GM23338 (cell line): Measurements from ENCODE around the gene PRKCH. TPM values are rescaled to one million over a fixed set of nuclear protein-coding genes. Genes with fewer than 3 reads are reported as not detected.

Experiments used
- JUNB ChIP-seq: IDR thresholded peaks from one replicate; pipeline ENCODE4 v1.6.1; 2016; ENCODE audit warnings: antibody characterized with exemption; ENCODE audit not compliant: unreplicated experiment
- NANOG ChIP-seq: IDR thresholded peaks from 2 replicates; pipeline ENCODE4 v1.6.1; 2016; ENCODE audit warnings: antibody characterized with exemption, borderline replicate concordance
- polyA plus RNA-seq: library from polyadenylated mRNA; unstranded; fragments of >200 nt; fragmentation: Nextera tagmentation; extraction: Ambion mirVana; gene quantifications from 2 replicates; pipeline ENCODE4 v1.2.1, GENCODE V29; 2016
- total RNA-seq: library from RNA; depleted of rRNA; stranded (reverse); fragments of >200 nt; shearing (Covaris generic); gene quantifications from 2 replicates; pipeline ENCODE4 v1.2.3, GENCODE V29; 2014
- TF ChIP-seq, protein P1 (sequence below): fragments of 250-450 bp; sonication (Bioruptor Pico); IDR thresholded peaks from 2 replicates; pipeline ENCODE4 v1.5.0; 2020; ENCODE audit warnings: mild to moderate bottlenecking, moderate library complexity
- TF ChIP-seq, protein P2 (sequence below), 2 experiments: fragments of 200-600 bp in 1 of 2; sonication (generic) in 1 of 2; conservative IDR thresholded peaks; 2 replicates each; pipeline versions ENCODE4 v1.5.1 to v1.6.1; 2016 to 2017; ENCODE audit warnings: antibody characterized with exemption in 2 of 2, low read depth in 2 of 2, mild to moderate bottlenecking in 2 of 2, moderate library complexity in 1 of 2
- TF ChIP-seq, protein P3 (sequence below): IDR thresholded peaks from 2 replicates; pipeline ENCODE4 v1.6.1; 2016; ENCODE audit warnings: antibody characterized with exemption
- TF ChIP-seq, protein P4 (sequence below): IDR thresholded peaks from one replicate; pipeline ENCODE4 v1.6.1; 2018; ENCODE audit warnings: antibody characterized with exemption; ENCODE audit not compliant: unreplicated experiment

Gene PRKCH
- total and polyA plus RNA-seq, 2 experiments from 2014 or later = 5.4 to 10.1 TPM

DNA sequence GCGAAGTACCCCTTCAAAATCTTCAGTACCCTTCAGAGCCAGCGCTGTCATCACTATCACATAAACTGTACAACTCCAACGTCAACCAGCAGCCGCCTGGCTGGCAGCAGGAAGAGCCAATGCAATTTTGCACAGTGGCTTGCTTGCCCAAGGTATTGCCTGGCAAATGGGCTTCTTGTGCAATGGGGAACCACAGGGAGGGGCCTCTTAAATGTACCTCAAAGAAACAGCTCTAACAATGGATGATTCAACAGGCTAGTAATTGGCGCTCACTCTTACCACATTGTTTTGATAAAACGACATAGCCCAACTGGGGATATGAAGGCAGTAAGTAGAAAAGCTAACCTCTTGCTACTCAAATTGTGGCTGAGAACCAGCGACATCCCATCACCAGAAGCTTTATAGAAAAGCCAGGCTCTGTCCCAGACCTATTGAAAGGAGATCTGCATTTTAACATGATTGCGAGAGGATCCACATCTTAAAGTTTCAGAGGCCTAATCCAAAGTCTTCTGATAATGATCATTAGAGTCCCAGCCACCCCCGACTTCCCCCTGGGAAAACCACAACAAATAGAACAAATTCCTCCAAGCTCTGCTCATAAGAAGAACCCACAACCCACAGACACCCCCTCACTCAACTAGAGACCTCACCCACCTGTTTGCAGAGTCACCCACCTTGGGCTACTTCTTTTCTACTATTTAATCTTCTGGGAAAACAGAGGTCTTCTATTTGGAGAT lies 248.6 kb downstream of the PRKCH start (continued):
- TF ChIP-seq, protein P1, sequence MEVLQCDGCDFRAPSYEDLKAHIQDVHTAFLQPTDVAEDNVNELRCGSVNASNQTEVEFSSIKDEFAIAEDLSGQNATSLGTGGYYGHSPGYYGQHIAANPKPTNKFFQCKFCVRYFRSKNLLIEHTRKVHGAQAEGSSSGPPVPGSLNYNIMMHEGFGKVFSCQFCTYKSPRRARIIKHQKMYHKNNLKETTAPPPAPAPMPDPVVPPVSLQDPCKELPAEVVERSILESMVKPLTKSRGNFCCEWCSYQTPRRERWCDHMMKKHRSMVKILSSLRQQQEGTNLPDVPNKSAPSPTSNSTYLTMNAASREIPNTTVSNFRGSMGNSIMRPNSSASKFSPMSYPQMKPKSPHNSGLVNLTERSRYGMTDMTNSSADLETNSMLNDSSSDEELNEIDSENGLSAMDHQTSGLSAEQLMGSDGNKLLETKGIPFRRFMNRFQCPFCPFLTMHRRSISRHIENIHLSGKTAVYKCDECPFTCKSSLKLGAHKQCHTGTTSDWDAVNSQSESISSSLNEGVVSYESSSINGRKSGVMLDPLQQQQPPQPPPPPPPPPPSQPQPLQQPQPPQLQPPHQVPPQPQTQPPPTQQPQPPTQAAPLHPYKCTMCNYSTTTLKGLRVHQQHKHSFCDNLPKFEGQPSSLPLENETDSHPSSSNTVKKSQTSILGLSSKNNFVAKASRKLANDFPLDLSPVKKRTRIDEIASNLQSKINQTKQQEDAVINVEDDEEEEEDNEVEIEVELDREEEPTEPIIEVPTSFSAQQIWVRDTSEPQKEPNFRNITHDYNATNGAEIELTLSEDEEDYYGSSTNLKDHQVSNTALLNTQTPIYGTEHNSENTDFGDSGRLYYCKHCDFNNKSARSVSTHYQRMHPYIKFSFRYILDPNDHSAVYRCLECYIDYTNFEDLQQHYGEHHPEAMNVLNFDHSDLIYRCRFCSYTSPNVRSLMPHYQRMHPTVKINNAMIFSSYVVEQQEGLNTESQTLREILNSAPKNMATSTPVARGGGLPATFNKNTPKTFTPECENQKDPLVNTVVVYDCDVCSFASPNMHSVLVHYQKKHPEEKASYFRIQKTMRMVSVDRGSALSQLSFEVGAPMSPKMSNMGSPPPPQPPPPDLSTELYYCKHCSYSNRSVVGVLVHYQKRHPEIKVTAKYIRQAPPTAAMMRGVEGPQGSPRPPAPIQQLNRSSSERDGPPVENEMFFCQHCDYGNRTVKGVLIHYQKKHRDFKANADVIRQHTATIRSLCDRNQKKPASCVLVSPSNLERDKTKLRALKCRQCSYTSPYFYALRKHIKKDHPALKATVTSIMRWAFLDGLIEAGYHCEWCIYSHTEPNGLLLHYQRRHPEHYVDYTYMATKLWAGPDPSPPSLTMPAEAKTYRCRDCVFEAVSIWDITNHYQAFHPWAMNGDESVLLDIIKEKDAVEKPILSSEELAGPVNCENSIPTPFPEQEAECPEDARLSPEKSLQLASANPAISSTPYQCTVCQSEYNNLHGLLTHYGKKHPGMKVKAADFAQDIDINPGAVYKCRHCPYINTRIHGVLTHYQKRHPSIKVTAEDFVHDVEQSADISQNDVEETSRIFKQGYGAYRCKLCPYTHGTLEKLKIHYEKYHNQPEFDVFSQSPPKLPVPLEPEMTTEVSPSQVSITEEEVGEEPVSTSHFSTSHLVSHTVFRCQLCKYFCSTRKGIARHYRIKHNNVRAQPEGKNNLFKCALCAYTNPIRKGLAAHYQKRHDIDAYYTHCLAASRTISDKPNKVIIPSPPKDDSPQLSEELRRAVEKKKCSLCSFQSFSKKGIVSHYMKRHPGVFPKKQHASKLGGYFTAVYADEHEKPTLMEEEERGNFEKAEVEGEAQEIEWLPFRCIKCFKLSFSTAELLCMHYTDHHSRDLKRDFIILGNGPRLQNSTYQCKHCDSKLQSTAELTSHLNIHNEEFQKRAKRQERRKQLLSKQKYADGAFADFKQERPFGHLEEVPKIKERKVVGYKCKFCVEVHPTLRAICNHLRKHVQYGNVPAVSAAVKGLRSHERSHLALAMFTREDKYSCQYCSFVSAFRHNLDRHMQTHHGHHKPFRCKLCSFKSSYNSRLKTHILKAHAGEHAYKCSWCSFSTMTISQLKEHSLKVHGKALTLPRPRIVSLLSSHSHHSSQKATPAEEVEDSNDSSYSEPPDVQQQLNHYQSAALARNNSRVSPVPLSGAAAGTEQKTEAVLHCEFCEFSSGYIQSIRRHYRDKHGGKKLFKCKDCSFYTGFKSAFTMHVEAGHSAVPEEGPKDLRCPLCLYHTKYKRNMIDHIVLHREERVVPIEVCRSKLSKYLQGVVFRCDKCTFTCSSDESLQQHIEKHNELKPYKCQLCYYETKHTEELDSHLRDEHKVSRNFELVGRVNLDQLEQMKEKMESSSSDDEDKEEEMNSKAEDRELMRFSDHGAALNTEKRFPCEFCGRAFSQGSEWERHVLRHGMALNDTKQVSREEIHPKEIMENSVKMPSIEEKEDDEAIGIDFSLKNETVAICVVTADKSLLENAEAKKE = no peak
- TF ChIP-seq, protein P2, sequence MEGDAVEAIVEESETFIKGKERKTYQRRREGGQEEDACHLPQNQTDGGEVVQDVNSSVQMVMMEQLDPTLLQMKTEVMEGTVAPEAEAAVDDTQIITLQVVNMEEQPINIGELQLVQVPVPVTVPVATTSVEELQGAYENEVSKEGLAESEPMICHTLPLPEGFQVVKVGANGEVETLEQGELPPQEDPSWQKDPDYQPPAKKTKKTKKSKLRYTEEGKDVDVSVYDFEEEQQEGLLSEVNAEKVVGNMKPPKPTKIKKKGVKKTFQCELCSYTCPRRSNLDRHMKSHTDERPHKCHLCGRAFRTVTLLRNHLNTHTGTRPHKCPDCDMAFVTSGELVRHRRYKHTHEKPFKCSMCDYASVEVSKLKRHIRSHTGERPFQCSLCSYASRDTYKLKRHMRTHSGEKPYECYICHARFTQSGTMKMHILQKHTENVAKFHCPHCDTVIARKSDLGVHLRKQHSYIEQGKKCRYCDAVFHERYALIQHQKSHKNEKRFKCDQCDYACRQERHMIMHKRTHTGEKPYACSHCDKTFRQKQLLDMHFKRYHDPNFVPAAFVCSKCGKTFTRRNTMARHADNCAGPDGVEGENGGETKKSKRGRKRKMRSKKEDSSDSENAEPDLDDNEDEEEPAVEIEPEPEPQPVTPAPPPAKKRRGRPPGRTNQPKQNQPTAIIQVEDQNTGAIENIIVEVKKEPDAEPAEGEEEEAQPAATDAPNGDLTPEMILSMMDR (conservative IDR thresholded peaks at IDR 0.05; ENCODE audit: low read depth in 2 of 2) = no peak
- TF ChIP-seq, protein P3, sequence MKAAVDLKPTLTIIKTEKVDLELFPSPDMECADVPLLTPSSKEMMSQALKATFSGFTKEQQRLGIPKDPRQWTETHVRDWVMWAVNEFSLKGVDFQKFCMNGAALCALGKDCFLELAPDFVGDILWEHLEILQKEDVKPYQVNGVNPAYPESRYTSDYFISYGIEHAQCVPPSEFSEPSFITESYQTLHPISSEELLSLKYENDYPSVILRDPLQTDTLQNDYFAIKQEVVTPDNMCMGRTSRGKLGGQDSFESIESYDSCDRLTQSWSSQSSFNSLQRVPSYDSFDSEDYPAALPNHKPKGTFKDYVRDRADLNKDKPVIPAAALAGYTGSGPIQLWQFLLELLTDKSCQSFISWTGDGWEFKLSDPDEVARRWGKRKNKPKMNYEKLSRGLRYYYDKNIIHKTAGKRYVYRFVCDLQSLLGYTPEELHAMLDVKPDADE = no peak
- TF ChIP-seq JUNB = no peak
- no peak for TF ChIP-seq NANOG
- TF ChIP-seq, protein P4, sequence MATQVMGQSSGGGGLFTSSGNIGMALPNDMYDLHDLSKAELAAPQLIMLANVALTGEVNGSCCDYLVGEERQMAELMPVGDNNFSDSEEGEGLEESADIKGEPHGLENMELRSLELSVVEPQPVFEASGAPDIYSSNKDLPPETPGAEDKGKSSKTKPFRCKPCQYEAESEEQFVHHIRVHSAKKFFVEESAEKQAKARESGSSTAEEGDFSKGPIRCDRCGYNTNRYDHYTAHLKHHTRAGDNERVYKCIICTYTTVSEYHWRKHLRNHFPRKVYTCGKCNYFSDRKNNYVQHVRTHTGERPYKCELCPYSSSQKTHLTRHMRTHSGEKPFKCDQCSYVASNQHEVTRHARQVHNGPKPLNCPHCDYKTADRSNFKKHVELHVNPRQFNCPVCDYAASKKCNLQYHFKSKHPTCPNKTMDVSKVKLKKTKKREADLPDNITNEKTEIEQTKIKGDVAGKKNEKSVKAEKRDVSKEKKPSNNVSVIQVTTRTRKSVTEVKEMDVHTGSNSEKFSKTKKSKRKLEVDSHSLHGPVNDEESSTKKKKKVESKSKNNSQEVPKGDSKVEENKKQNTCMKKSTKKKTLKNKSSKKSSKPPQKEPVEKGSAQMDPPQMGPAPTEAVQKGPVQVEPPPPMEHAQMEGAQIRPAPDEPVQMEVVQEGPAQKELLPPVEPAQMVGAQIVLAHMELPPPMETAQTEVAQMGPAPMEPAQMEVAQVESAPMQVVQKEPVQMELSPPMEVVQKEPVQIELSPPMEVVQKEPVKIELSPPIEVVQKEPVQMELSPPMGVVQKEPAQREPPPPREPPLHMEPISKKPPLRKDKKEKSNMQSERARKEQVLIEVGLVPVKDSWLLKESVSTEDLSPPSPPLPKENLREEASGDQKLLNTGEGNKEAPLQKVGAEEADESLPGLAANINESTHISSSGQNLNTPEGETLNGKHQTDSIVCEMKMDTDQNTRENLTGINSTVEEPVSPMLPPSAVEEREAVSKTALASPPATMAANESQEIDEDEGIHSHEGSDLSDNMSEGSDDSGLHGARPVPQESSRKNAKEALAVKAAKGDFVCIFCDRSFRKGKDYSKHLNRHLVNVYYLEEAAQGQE = no peak
